NCI-H526 treated with DMSO at 0.1 percent for 48 hours (cell line): ENCODE results near the gene ZNG1A.
"Not testable (repeated sequence)": the region's sequence is repeated elsewhere in the genome, so short reads cannot be mapped to it uniquely, and the experiment has no call there.

Experiments
- DNase-seq: peaks from one replicate; lab custom pipeline; 2025; lab: John Stamatoyannopoulos, UW

ZNG1A gene

GRCh38 chr9:94992-95391 lies 83.9 kb downstream of the ZNG1A start:
- DNase-seq = not testable (repeated sequence)

- not testable (repeated sequence) for DNase-seq
Measured at GRCh38 chr9:94323-94722, 84.5 kb downstream of the ZNG1A start.

GRCh38 chr9:93909-94308 lies 84.9 kb downstream of the ZNG1A start:
- not testable (repeated sequence) for DNase-seq

- not testable (repeated sequence) for DNase-seq
Measured at GRCh38 chr9:90851-91250, 88.0 kb downstream of the ZNG1A start.

- not testable (repeated sequence) for DNase-seq
Measured at GRCh38 chr9:88396-89037, 90.3 kb downstream of the ZNG1A start.

- DNase-seq = not testable (repeated sequence)
Measured at GRCh38 chr9:87860-88259, 91.0 kb downstream of the ZNG1A start.

GRCh38 chr9:87105-87504 lies 91.8 kb downstream of the ZNG1A start:
- DNase-seq = not testable (repeated sequence)

GRCh38 chr9:86697-87096 lies 92.2 kb downstream of the ZNG1A start:
- not testable (repeated sequence) for DNase-seq

GRCh38 chr9:82932-83689 lies 95.7 kb downstream of the ZNG1A start:
- not testable (repeated sequence) for DNase-seq

GRCh38 chr9:78333-78732 lies 100.5 kb downstream of the ZNG1A start:
- DNase-seq = not testable (repeated sequence)

GRCh38 chr9:76389-76788 lies 102.5 kb downstream of the ZNG1A start:
- DNase-seq = not testable (repeated sequence)

- DNase-seq = not testable (repeated sequence)
Measured at GRCh38 chr9:73900-74525, 104.8 kb downstream of the ZNG1A start.

GRCh38 chr9:73076-73899 lies 105.6 kb downstream of the ZNG1A start:
- DNase-seq = not testable (repeated sequence)
